HepG2 (cell line): ENCODE results near the gene RB1. TPM values are rescaled to one million over a fixed set of nuclear protein-coding genes. Genes with fewer than 3 reads are reported as not detected.

ENCODE experiments used
- ATAC-seq: fragments of 200-7000 bp; cut with Tn5 transposase; 3 replicates; pipeline ENCODE4 v1.9.1; 2020; ENCODE audit warnings: mild to moderate bottlenecking, moderate library complexity
- BruUV-seq: library from RNA; stranded (reverse); fragments of 400-500 nt; replicated peaks from 2 replicates; lab custom pipeline; 2021; lab: Mats Ljungman, UMichigan
- CTCF ChIA-PET: fragments of 300-600 bp; formaldehyde crosslinking; extraction: SDS; loops from one replicate; lab custom pipeline; 2021; ENCODE audit warnings: low total read pairs, inconsistent platforms, low intra/inter-chr PET ratio; lab: Yijun Ruan, JAX
- POLR2A ChIA-PET: fragments of 350-600 bp; sonication (Branson Sonifier 250); formaldehyde crosslinking; loops from one replicate; lab custom pipeline; 2020; ENCODE audit warnings: antibody characterized with exemption, inconsistent platforms; lab: Yijun Ruan, JAX
- DNase-seq: peaks from one replicate; pipeline ENCODE4 v3.0.0-alpha.2; 2015; ENCODE audit warnings: low spot score
- FAIRE-seq: peaks from 3 replicates; lab custom pipeline; 2011; peaks lifted over from hg19 to GRCh38; lab: Jason Lieb, UNC
- H2AFZ ChIP-seq: one replicate; pipeline ENCODE4 v1.6.1; 2011; ENCODE audit warnings: low read length, inconsistent platforms
- H3K27ac ChIP-seq: fragments of 300-600 bp; 3 replicates; pipeline ENCODE4 v1.8.0; 2011; ENCODE audit warnings: mixed run types, mild to moderate bottlenecking, mixed read lengths, low read length, inconsistent platforms; ENCODE audit not compliant: insufficient read depth; ENCODE audit errors: extremely low read length
- H3K27me3 ChIP-seq, 2 experiments: fragments of 200-600 bp in 1 of 2; 2 replicates in 1 of 2; 3 replicates in 1 of 2; pipeline versions ENCODE4 v1.6.0 to v1.8.0; 2011; ENCODE audit warnings: low read length in 2 of 2, mild to moderate bottlenecking in 2 of 2, moderate library complexity in 2 of 2, inconsistent platforms in 1 of 2; ENCODE audit not compliant: insufficient read depth in 2 of 2, control insufficient read depth in 1 of 2
- H3K36me3 ChIP-seq, 2 experiments: fragments of 200-600 bp in 1 of 2; replicated peaks in 1 of 2; 2 replicates in 1 of 2; 3 replicates in 1 of 2; pipeline versions ENCODE4 v1.5.1 to v1.8.0; 2011; ENCODE audit warnings: low read length in 2 of 2, inconsistent platforms in 1 of 2; ENCODE audit not compliant: insufficient read depth in 2 of 2, control insufficient read depth in 1 of 2
- H3K4me1 ChIP-seq: 2 replicates; pipeline ENCODE4 v1.5.1; 2012; ENCODE audit warnings: low read length, inconsistent platforms; ENCODE audit not compliant: insufficient read depth
- H3K4me2 ChIP-seq: 2 replicates; pipeline ENCODE4 v1.6.0; 2011; ENCODE audit warnings: low read depth, low read length, inconsistent platforms
- H3K4me3 ChIP-seq, 3 experiments: fragments of 200-600 bp in 1 of 3; sonication (generic), shearing (Covaris generic) in 1 of 3; replicated peaks in 1 of 3; 2 replicates each; pipeline ENCODE4 v1.5.1; 2011 to 2016; ENCODE audit warnings: low read length in 3 of 3, inconsistent platforms in 2 of 3, low read depth in 2 of 3, mild to moderate bottlenecking in 2 of 3, control low read depth in 1 of 3, mixed read lengths in 1 of 3; ENCODE audit not compliant: insufficient read depth in 1 of 3
- H3K79me2 ChIP-seq: one replicate; pipeline ENCODE4 v1.6.1; 2011; ENCODE audit warnings: low read length, inconsistent platforms; ENCODE audit not compliant: insufficient read depth
- H3K9ac ChIP-seq: 2 replicates; pipeline ENCODE4 v1.6.0; 2011; ENCODE audit warnings: mild to moderate bottlenecking, low read depth, low read length, inconsistent platforms; ENCODE audit not compliant: insufficient read depth
- H3K9me3 ChIP-seq: 2 replicates; pipeline ENCODE4 v1.5.1; 2012; ENCODE audit warnings: mild to moderate bottlenecking, low read length
- H4K20me1 ChIP-seq: 2 replicates; pipeline ENCODE4 v1.6.0; 2011; ENCODE audit warnings: inconsistent platforms, mild to moderate bottlenecking, low read length, moderate library complexity; ENCODE audit not compliant: insufficient read depth
- ATAD3A ChIP-seq: sonication (generic); formaldehyde crosslinking; IDR thresholded peaks from 2 replicates; pipeline ENCODE4 v1.4.0; 2020; ENCODE audit warnings: missing genetic modification reagents
- CENPX ChIP-seq: sonication (generic); formaldehyde crosslinking; IDR thresholded peaks from 2 replicates; pipeline ENCODE4 v1.9.0; 2021; ENCODE audit warnings: mild to moderate bottlenecking, missing genetic modification reagents, moderate library complexity
- FOXC1 ChIP-seq: sonication (generic); formaldehyde crosslinking; IDR thresholded peaks from 2 replicates; pipeline ENCODE4 v1.8.0; 2022; ENCODE audit warnings: mild to moderate bottlenecking, missing genetic modification reagents, borderline replicate concordance
- NCOA1 ChIP-seq: sonication (generic); formaldehyde crosslinking; IDR thresholded peaks from 2 replicates; pipeline ENCODE4 v1.9.0; 2021; ENCODE audit warnings: missing genetic modification reagents
- NFYB ChIP-seq: sonication (generic); formaldehyde crosslinking; IDR thresholded peaks from 2 replicates; pipeline ENCODE4 v1.4.0; 2020; ENCODE audit warnings: missing genetic modification reagents
- POGZ ChIP-seq: sonication (generic); formaldehyde crosslinking; IDR thresholded peaks from 2 replicates; pipeline ENCODE4 v1.4.0; 2020; ENCODE audit warnings: mild to moderate bottlenecking, missing genetic modification reagents
- SNAPC2 ChIP-seq: sonication (generic); formaldehyde crosslinking; IDR thresholded peaks from 2 replicates; pipeline ENCODE4 v1.8.1; 2022; ENCODE audit warnings: mild to moderate bottlenecking, missing genetic modification reagents
- TBX2 ChIP-seq: sonication (generic); formaldehyde crosslinking; IDR thresholded peaks from 2 replicates; pipeline ENCODE4 v1.5.0; 2020; ENCODE audit warnings: missing genetic modification reagents, mild to moderate bottlenecking, borderline replicate concordance
- TEAD3 ChIP-seq: optimal IDR thresholded peaks from 2 replicates; pipeline ENCODE3; 2016; ENCODE audit warnings: borderline replicate concordance
- ZNF616 ChIP-seq: sonication (generic); formaldehyde crosslinking; IDR thresholded peaks from 2 replicates; pipeline ENCODE4 v1.5.0; 2020; ENCODE audit warnings: low read depth, mild to moderate bottlenecking, missing genetic modification reagents
- in situ Hi-C: cut with HindIII; loops from 2 replicates; pipeline ENCODE4 v1.10.0; 2017; ENCODE audit warnings: low pct_unique_long_range_greater_than_20kb; ENCODE audit not compliant: extremely low pct_ligation_motif_present
- intact Hi-C: fragments of 100-400 bp; cut with micrococcal nuclease; formaldehyde crosslinking; loops from one replicate; pipeline ENCODE4 v1.10.0; 2022; ENCODE audit not compliant: unreplicated experiment
- polyA plus RNA-seq, 8 experiments: library from polyadenylated mRNA; depleted of rRNA in 3 of 8; stranded (reverse) in 7 of 8; unstranded in 1 of 8; fragments of >200 nt; fragmentation: Illumina TruSeq in 4 of 8; extraction: Trizol in 4 of 8; gene quantifications; 2 replicates each; pipeline versions ENCODE4 v1.2.1 to v1.2.3, GENCODE V29; 2011 to 2016; ENCODE audit warnings: low read depth in 4 of 8, missing spikeins in 1 of 8, mixed read lengths in 1 of 8; ENCODE audit not compliant: insufficient read depth in 1 of 8
- total RNA-seq, 5 experiments: library from RNA; depleted of rRNA; stranded (reverse); fragments of >200 nt; fragmentation: Illumina TruSeq; extraction: Trizol; gene quantifications; 2 replicates each; pipeline ENCODE4 v1.2.3, GENCODE V29; 2016; ENCODE audit warnings: low read depth in 1 of 5
- TF ChIP-seq, protein P1 (sequence below): sonication (generic); formaldehyde crosslinking; IDR thresholded peaks from 2 replicates; pipeline ENCODE4 v1.8.1; 2023; ENCODE audit warnings: mild to moderate bottlenecking, inconsistent platforms, moderate library complexity, missing genetic modification reagents, borderline replicate concordance
- TF ChIP-seq, protein P2 (sequence below): sonication (generic); formaldehyde crosslinking; IDR thresholded peaks from 2 replicates; pipeline ENCODE4 v1.5.1; 2020; ENCODE audit warnings: missing genetic modification reagents, mild to moderate bottlenecking, borderline replicate concordance

Gene RB1
- total and polyA plus RNA-seq, 2 of the 13 experiments (the other 11 are each of a cell fraction or from before 2014, with no cell fraction given): 15.6 to 23.7 TPM

DNA sequence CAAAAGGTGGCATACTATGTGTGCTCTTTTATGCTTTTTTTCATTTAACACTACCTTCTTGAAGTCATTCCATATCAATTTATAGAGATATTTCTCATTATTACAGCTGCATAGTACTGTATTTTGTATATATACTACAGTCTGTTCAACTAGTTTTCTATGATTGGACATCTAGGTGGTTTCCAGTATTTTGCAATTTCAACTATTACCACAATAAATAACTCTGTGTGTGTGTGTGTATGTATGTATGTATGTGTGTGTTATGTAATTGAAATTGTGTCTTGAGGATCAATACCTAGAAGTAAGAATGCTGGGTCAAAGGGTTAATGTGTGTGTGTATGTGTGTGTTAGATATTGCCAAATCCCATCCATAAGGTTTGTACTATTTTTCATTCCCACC lies 102.3 kb downstream of the RB1 start:
- peaks cover 43% of the 10 kb centered on the region for H3K79me2 ChIP-seq
- no peak for DNase-seq
- no peak overlapping the region for H2AFZ ChIP-seq
- H4K20me1 ChIP-seq: peaks cover 9% of the 10 kb centered on the region
- H3K4me2 ChIP-seq: no peak overlapping the region
- H3K9ac ChIP-seq: no peak overlapping the region
- no TSS peak for BruUV-seq
- intact Hi-C loops: loop anchor here (10.0 kb wide), 1 partner anchor 169 kb away; no protein-coding TSS in a partner anchor
- no peaks in the 10 kb centered on the region for H3K9me3 ChIP-seq
- H3K36me3 ChIP-seq: 0 out of 5 replicates have a peak, but pooled peaks cover 0 to 3% of the 10 kb centered on the region in 2 experiments
- no peak for TF ChIP-seq SNAPC2 (CRISPR knock-in tag)
- no peak for TF ChIP-seq CENPX (CRISPR knock-in tag)
- TF ChIP-seq ATAD3A (CRISPR knock-in tag): no peak
- no peak for TF ChIP-seq POGZ (CRISPR knock-in tag)
- no peak for TF ChIP-seq NFYB (CRISPR knock-in tag)
- TF ChIP-seq, protein P1, sequence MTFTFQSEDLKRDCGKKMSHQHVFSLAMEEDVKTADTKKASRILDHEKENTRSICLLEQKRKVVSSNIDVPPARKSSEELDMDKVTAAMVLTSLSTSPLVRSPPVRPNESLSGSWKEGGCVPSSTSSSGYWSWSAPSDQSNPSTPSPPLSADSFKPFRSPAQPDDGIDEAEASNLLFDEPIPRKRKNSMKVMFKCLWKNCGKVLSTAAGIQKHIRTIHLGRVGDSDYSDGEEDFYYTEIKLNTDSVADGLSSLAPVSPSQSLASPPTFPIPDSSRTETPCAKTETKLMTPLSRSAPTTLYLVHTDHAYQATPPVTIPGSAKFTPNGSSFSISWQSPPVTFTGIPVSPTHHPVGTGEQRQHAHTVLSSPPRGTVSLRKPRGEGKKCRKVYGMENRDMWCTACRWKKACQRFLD (CRISPR knock-in tag): no peak
- no peak for TF ChIP-seq TEAD3
- no peak for TF ChIP-seq NCOA1 (CRISPR knock-in tag)
- TF ChIP-seq TBX2 (CRISPR knock-in tag): no peak
- no peak for TF ChIP-seq FOXC1
- TF ChIP-seq ZNF616 (CRISPR knock-in tag): no peak
- TF ChIP-seq, protein P2, sequence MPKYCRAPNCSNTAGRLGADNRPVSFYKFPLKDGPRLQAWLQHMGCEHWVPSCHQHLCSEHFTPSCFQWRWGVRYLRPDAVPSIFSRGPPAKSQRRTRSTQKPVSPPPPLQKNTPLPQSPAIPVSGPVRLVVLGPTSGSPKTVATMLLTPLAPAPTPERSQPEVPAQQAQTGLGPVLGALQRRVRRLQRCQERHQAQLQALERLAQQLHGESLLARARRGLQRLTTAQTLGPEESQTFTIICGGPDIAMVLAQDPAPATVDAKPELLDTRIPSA (CRISPR knock-in tag): no peak
- H3K27me3 ChIP-seq: no peaks in the 10 kb centered on the region
- H3K4me3 ChIP-seq: no peak overlapping the region
- ChIA-PET POLR2A (no interaction called here), CTCF (no interaction called here)
- no peak for ATAC-seq
- no peak overlapping the region for H3K27ac ChIP-seq
- H3K4me1 ChIP-seq: peaks cover 30% of the 10 kb centered on the region
- no peak for FAIRE-seq
- in situ Hi-C loops: no loop called here
